HepG2 (cell line): ENCODE data around the gene RPL39. TPM values are rescaled to one million over a fixed set of nuclear protein-coding genes. Genes with fewer than 3 reads are reported as not detected.

Source experiments
- ASH2L ChIP-seq: fragments of 300-600, 200-600 bp; sonication (generic); IDR thresholded peaks from 2 replicates; pipeline ENCODE4 v1.7.0; 2017; ENCODE audit warnings: low read depth, mild to moderate bottlenecking, moderate library complexity, mixed read lengths, low read length; ENCODE audit not compliant: insufficient read length
- CENPX ChIP-seq: sonication (generic); formaldehyde crosslinking; IDR thresholded peaks from 2 replicates; pipeline ENCODE4 v1.9.0; 2021; ENCODE audit warnings: mild to moderate bottlenecking, missing genetic modification reagents, moderate library complexity
- CREB1 ChIP-seq, 2 experiments: fragments of 450-650 bp in 1 of 2; IDR thresholded peaks; 2 replicates each; pipeline ENCODE4 v1.6.1; 2016 to 2017; ENCODE audit warnings: control low read depth in 1 of 2, mild to moderate bottlenecking in 1 of 2, missing compliant biosample characterization in 1 of 2, missing genetic modification characterization in 1 of 2
- HDAC1 ChIP-seq: sonication (generic); formaldehyde crosslinking; IDR thresholded peaks from 2 replicates; pipeline ENCODE4 v1.5.1; 2020; ENCODE audit warnings: mild to moderate bottlenecking, missing genetic modification reagents
- IRF2 ChIP-seq: IDR thresholded peaks from 2 replicates; pipeline ENCODE4 v1.6.1; 2018; ENCODE audit warnings: missing genetic modification reagents, missing compliant biosample characterization
- JUN ChIP-seq: sonication (generic); formaldehyde crosslinking; IDR thresholded peaks from 2 replicates; pipeline ENCODE4 v1.4.0; 2020; ENCODE audit warnings: mild to moderate bottlenecking, missing genetic modification reagents
- KLF13 ChIP-seq: sonication (generic); formaldehyde crosslinking; IDR thresholded peaks from 2 replicates; pipeline ENCODE4 v1.4.0; 2020; ENCODE audit warnings: mild to moderate bottlenecking, missing genetic modification reagents
- MED1 ChIP-seq: sonication (generic); formaldehyde crosslinking; IDR thresholded peaks from 2 replicates; pipeline ENCODE4 v1.4.0; 2020; ENCODE audit warnings: missing genetic modification reagents
- MTA3 ChIP-seq: sonication (generic); formaldehyde crosslinking; IDR thresholded peaks from 2 replicates; pipeline ENCODE4 v1.4.0; 2020; ENCODE audit warnings: missing genetic modification reagents
- RBFOX2 ChIP-seq: fragments of 200-400 bp; formaldehyde crosslinking; IDR thresholded peaks from 2 replicates; pipeline ENCODE4 v1.6.1; 2017; ENCODE audit warnings: low read depth, mild to moderate bottlenecking, low read length
- SMC3 ChIP-seq: IDR thresholded peaks from 2 replicates; pipeline ENCODE4 v1.6.1; 2011; ENCODE audit warnings: low read length, improper control_type of control experiment
- SP5 ChIP-seq: IDR thresholded peaks from 2 replicates; pipeline ENCODE4 v1.6.1; 2016; ENCODE audit warnings: low read depth, borderline replicate concordance
- ZBTB7B ChIP-seq: sonication (generic); formaldehyde crosslinking; IDR thresholded peaks from 2 replicates; pipeline ENCODE4 v1.4.0; 2020; ENCODE audit warnings: missing genetic modification reagents
- ZIK1 ChIP-seq: sonication (generic); formaldehyde crosslinking; IDR thresholded peaks from 2 replicates; pipeline ENCODE4 v1.5.0; 2020; ENCODE audit warnings: mild to moderate bottlenecking, low read depth, missing genetic modification reagents, borderline replicate concordance
- ZMYM3 ChIP-seq: sonication (generic); formaldehyde crosslinking; IDR thresholded peaks from 2 replicates; pipeline ENCODE4 v1.5.1; 2020; ENCODE audit warnings: mild to moderate bottlenecking, missing genetic modification reagents
- ZNF337 ChIP-seq: sonication (generic); formaldehyde crosslinking; IDR thresholded peaks from 2 replicates; pipeline ENCODE4 v1.5.1; 2020; ENCODE audit warnings: missing genetic modification reagents, low read depth, mild to moderate bottlenecking, borderline replicate concordance
- ZNF766 ChIP-seq: sonication (generic); formaldehyde crosslinking; IDR thresholded peaks from 2 replicates; pipeline ENCODE4 v1.5.0; 2020; ENCODE audit warnings: missing genetic modification reagents, borderline replicate concordance
- polyA plus RNA-seq, 8 experiments: library from polyadenylated mRNA; depleted of rRNA in 3 of 8; stranded (reverse) in 7 of 8; unstranded in 1 of 8; fragments of >200 nt; fragmentation: Illumina TruSeq in 4 of 8; extraction: Trizol in 4 of 8; gene quantifications; 2 replicates each; pipeline versions ENCODE4 v1.2.1 to v1.2.3, GENCODE V29; 2011 to 2016; ENCODE audit warnings: low read depth in 4 of 8, missing spikeins in 1 of 8, mixed read lengths in 1 of 8; ENCODE audit not compliant: insufficient read depth in 1 of 8
- total RNA-seq, 5 experiments: library from RNA; depleted of rRNA; stranded (reverse); fragments of >200 nt; fragmentation: Illumina TruSeq; extraction: Trizol; gene quantifications; 2 replicates each; pipeline ENCODE4 v1.2.3, GENCODE V29; 2016; ENCODE audit warnings: low read depth in 1 of 5
- TF ChIP-seq, protein P1 (sequence below): sonication (generic); formaldehyde crosslinking; IDR thresholded peaks from 2 replicates; pipeline ENCODE4 v1.4.0; 2020; ENCODE audit warnings: missing genetic modification reagents, borderline replicate concordance
- TF ChIP-seq, protein P2 (sequence below): IDR thresholded peaks from 2 replicates; pipeline ENCODE4 v1.4.0; 2020; ENCODE audit warnings: mild to moderate bottlenecking, missing genetic modification reagents
- TF ChIP-seq, protein P3 (sequence below): sonication (generic); formaldehyde crosslinking; IDR thresholded peaks from 2 replicates; pipeline ENCODE4 v1.5.0; 2020; ENCODE audit warnings: mild to moderate bottlenecking, missing genetic modification reagents
- TF ChIP-seq, protein P4 (sequence below): sonication (generic); formaldehyde crosslinking; IDR thresholded peaks from 2 replicates; pipeline ENCODE4 v1.4.0; 2020; ENCODE audit warnings: missing genetic modification reagents

The RPL39 gene
- total and polyA plus RNA-seq, 2 of the 13 experiments (the other 11 are each of a cell fraction or from before 2014, with no cell fraction given), result 2,312 to 3,547 TPM

DNA sequence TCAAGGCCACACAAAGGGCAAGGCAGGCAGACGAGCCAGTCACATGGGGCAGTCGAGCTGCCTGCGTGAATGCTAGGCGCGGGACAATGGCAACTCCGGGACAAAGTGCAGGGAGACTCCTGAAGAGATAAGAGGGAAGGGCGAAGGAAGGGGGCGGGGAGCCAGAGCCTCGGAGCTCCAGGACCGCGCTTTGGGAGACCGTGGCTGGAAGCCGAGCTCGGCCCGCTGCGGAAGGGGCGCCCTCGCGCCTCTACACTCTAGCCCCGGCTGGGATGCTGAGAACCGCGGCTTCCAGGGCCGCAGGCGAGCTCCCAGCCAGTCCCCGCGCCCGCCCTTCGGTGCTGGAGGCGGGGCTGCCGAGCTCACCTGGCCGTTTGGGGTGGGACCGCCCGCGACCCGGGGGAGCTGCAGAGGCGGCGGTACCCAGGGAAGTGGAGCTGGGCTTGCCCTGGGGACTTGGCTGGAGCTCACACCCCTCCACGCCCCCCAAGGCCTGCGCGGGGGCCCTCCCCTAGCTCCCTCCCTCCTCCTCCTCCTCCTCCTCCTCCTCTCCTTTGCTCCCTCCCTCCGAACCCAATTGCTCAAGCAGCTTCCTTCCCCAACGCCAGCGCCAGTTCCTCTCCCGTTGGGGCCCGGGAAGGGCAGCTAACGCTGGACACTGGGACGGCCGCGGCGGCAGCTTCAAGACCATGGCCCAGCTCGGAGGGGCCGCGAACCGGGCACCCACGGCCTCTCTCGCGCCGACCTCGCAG is 33.3 kb downstream of the RPL39 start, which contains the start of gene SOWAHD (continued):
- TF ChIP-seq CREB1 (IDR thresholded peaks at IDR 0.05) (0 out of 2 replicates have a peak, but pooled peaks have one; percentile 12), CREB1 (CRISPR knock-in tag; IDR thresholded peaks at IDR 0.05) (no peak), KLF13 (no peak), ZNF766 (CRISPR knock-in tag) (no peak), MTA3 (CRISPR knock-in tag) (no peak), ASH2L (no peak), SP5 (peak; percentile 33), SMC3 (no peak), ZNF337 (no peak), CENPX (CRISPR knock-in tag) (no peak), ZBTB7B (CRISPR knock-in tag) (no peak), HDAC1 (CRISPR knock-in tag) (no peak; the same call in 1 of the 2 replicates), ZIK1 (CRISPR knock-in tag) (no peak), ZMYM3 (CRISPR knock-in tag) (no peak), MED1 (CRISPR knock-in tag) (peak; percentile 66; the same call in 1 of the 2 replicates), IRF2 (CRISPR knock-in tag) (peak; percentile 44; the same call in 1 of the 2 replicates), RBFOX2 (peak; percentile 57; the same call in 1 of the 2 replicates), JUN (CRISPR knock-in tag) (no peak)
- TF ChIP-seq, protein P1, sequence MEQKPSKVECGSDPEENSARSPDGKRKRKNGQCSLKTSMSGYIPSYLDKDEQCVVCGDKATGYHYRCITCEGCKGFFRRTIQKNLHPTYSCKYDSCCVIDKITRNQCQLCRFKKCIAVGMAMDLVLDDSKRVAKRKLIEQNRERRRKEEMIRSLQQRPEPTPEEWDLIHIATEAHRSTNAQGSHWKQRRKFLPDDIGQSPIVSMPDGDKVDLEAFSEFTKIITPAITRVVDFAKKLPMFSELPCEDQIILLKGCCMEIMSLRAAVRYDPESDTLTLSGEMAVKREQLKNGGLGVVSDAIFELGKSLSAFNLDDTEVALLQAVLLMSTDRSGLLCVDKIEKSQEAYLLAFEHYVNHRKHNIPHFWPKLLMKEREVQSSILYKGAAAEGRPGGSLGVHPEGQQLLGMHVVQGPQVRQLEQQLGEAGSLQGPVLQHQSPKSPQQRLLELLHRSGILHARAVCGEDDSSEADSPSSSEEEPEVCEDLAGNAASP, result peak; percentile 19; the same call in 1 of the 2 replicates
- TF ChIP-seq, protein P2, sequence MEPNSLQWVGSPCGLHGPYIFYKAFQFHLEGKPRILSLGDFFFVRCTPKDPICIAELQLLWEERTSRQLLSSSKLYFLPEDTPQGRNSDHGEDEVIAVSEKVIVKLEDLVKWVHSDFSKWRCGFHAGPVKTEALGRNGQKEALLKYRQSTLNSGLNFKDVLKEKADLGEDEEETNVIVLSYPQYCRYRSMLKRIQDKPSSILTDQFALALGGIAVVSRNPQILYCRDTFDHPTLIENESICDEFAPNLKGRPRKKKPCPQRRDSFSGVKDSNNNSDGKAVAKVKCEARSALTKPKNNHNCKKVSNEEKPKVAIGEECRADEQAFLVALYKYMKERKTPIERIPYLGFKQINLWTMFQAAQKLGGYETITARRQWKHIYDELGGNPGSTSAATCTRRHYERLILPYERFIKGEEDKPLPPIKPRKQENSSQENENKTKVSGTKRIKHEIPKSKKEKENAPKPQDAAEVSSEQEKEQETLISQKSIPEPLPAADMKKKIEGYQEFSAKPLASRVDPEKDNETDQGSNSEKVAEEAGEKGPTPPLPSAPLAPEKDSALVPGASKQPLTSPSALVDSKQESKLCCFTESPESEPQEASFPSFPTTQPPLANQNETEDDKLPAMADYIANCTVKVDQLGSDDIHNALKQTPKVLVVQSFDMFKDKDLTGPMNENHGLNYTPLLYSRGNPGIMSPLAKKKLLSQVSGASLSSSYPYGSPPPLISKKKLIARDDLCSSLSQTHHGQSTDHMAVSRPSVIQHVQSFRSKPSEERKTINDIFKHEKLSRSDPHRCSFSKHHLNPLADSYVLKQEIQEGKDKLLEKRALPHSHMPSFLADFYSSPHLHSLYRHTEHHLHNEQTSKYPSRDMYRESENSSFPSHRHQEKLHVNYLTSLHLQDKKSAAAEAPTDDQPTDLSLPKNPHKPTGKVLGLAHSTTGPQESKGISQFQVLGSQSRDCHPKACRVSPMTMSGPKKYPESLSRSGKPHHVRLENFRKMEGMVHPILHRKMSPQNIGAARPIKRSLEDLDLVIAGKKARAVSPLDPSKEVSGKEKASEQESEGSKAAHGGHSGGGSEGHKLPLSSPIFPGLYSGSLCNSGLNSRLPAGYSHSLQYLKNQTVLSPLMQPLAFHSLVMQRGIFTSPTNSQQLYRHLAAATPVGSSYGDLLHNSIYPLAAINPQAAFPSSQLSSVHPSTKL (CRISPR knock-in tag), result peak; percentile 77
- TF ChIP-seq, protein P3, sequence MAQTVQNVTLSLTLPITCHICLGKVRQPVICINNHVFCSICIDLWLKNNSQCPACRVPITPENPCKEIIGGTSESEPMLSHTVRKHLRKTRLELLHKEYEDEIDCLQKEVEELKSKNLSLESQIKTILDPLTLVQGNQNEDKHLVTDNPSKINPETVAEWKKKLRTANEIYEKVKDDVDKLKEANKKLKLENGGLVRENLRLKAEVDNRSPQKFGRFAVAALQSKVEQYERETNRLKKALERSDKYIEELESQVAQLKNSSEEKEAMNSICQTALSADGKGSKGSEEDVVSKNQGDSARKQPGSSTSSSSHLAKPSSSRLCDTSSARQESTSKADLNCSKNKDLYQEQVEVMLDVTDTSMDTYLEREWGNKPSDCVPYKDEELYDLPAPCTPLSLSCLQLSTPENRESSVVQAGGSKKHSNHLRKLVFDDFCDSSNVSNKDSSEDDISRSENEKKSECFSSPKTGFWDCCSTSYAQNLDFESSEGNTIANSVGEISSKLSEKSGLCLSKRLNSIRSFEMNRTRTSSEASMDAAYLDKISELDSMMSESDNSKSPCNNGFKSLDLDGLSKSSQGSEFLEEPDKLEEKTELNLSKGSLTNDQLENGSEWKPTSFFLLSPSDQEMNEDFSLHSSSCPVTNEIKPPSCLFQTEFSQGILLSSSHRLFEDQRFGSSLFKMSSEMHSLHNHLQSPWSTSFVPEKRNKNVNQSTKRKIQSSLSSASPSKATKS (CRISPR knock-in tag), result no peak
- TF ChIP-seq, protein P4, sequence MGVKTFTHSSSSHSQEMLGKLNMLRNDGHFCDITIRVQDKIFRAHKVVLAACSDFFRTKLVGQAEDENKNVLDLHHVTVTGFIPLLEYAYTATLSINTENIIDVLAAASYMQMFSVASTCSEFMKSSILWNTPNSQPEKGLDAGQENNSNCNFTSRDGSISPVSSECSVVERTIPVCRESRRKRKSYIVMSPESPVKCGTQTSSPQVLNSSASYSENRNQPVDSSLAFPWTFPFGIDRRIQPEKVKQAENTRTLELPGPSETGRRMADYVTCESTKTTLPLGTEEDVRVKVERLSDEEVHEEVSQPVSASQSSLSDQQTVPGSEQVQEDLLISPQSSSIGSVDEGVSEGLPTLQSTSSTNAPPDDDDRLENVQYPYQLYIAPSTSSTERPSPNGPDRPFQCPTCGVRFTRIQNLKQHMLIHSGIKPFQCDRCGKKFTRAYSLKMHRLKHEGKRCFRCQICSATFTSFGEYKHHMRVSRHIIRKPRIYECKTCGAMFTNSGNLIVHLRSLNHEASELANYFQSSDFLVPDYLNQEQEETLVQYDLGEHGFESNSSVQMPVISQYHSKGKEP (CRISPR knock-in tag), result no peak
